ENCODE measurements around the gene SCLY.

SCLY gene

DNA sequence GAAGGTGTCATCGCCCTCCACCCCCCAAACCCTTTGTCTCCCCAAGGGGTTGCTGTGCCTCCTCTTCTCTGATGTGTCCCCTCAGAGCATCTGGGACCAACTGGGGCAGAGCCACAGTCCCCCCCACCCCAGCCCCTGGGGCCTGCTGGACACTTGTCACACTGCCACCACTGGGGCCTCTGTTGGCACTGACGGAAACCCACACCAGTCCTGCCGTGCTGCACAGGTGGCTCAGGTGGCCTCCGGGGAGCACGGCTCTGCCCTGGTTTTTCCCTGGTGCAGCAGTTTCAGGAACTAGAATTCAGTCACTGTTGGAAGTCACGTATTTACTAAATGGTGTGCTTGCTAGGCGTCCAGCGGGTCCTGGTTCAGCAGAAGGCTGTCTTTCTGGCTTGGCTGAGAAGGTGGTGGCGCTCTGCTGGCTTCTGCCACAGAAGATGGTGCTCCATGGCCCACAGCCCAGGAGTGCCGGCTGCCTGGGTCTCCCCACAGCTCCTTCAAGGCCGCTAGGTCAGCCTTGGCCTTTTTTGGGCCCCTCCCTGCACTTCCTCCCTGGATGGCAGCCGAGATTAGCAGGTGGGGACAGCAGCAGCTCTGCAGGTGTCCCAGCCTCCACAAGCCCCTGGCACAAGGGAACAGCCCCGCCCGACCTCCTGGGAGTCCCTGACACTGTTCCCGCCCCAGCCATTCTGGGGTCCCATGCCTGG is 59.1 kb downstream of the SCLY start:
- Histone ChIP-seq H3K9me3 (ENCODE audit: control insufficient read depth in 1 of 2, low read length in 2 of 2) (no peaks in the 10 kb centered on the region), H3K27ac (ENCODE audit: low read depth, low read length) (no peak overlapping the region), H3K4me1 (ENCODE audit: control insufficient read depth in 1 of 2, insufficient read depth in 2 of 2, low read length in 2 of 2) (no peaks in the 10 kb centered on the region), H3K36me3 (ENCODE audit: control insufficient read depth in 1 of 2, insufficient read depth in 2 of 2, low read length in 2 of 2) (no peaks in the 10 kb centered on the region), H3K9ac (ENCODE audit: low read depth in 1 of 2, low read length in 2 of 2) (no peak overlapping the region), H3K4me3 (ENCODE audit: low read depth in 1 of 2, low read length in 2 of 2) (no peak overlapping the region), H3K27me3 (ENCODE audit: control insufficient read depth in 1 of 2, insufficient read depth in 2 of 2, low read length in 2 of 2) (peaks cover 0 to 12% of the 10 kb centered on the region in 2 donors)

DNA sequence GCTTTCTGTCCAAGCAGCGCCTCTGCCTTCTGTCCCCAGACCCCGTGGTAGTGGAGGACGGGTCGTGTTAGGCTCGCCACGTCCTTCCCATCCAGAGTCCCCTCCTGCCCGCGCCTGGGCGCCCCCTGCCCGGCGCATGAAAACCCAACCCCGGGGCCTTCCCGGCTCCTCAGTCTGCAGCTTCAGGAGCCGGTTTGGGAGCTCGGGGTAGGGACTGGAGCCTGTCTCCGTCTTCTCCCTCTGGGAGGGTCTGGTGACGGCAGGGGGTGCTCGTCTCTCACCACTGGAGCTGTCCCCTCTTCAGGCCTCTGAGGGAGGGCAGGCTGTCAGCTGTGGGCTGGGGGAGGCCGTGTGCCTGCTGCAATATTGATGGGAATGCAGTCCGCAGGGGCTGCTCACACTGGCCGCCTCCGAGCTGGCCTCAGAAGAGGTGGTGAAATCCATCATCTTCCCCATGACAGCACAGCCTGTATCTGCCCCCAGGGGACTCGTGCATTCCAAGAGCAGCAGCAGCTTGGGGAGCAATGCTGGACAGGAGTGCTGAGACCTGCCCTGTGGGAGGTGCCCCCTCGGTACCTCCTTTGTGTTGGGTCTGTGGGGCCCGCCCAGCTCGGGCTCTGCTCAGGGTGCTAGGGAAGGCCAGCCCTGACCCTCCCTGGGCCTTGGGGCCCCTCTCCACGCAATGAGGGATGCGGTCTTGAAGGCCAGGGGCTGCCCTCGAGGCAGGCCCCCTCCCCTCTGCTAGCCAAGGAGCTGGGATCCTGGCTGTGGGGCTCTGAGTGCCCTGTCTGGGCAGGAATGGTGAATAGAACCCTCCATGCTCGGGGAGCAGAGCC is 59.9 kb downstream of the SCLY start:
- H3K36me3 ChIP-seq (ENCODE audit: control insufficient read depth in 1 of 2, insufficient read depth in 2 of 2, low read length in 2 of 2): no peaks in the 10 kb centered on the region
- no peak overlapping the region for H3K9ac ChIP-seq (ENCODE audit: low read depth in 1 of 2, low read length in 2 of 2)
- H3K9me3 ChIP-seq (ENCODE audit: control insufficient read depth in 1 of 2, low read length in 2 of 2): no peaks in the 10 kb centered on the region
- H3K27me3 ChIP-seq (ENCODE audit: control insufficient read depth in 1 of 2, insufficient read depth in 2 of 2, low read length in 2 of 2): peaks cover 0 to 12% of the 10 kb centered on the region in 2 donors
- no peak overlapping the region for H3K4me3 ChIP-seq (ENCODE audit: low read depth in 1 of 2, low read length in 2 of 2)
- no peak overlapping the region for H3K27ac ChIP-seq (ENCODE audit: low read depth, low read length)
- H3K4me1 ChIP-seq (ENCODE audit: control insufficient read depth in 1 of 2, insufficient read depth in 2 of 2, low read length in 2 of 2): no peaks in the 10 kb centered on the region

DNA sequence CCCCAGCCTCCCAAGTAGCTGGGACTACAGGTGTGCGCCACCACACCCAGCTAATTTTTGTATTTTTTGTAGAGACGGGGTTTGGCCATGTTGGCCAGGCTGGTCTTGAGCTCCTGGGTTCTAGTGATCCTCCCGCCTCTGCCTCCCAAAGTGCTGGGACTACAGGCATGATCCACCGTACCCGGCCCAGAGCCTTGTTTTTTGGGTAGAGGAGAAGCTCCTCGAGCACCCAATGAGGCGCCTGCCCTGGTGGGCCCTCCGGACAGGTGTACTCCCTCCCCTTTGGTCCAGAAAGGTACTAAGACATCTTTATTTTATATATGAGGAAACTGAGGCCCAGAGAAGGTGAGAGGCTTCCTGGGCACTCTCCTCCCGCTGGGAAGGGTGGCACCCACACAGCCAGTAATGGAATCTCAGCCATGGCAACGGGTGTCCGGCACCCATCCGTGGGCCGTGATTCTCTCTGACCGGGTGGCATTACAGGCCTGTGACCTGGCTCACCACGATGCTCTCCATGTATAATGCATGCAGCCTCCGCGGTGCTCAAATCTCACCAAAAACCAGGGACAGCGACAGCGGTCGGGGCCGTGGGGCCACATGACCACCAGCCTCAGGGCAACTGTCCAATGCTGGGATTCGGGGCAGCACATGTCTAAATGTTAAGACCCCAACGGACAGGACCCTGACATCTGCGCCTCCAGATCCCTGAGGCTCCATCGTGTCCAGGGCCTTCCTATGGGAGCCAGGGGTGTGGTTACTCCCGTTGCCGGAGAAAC is 60.9 kb downstream of the SCLY start:
- Histone ChIP-seq H3K4me1 (ENCODE audit: control insufficient read depth in 1 of 2, insufficient read depth in 2 of 2, low read length in 2 of 2) (no peaks in the 10 kb centered on the region), H3K36me3 (ENCODE audit: control insufficient read depth in 1 of 2, insufficient read depth in 2 of 2, low read length in 2 of 2) (no peaks in the 10 kb centered on the region), H3K9ac (ENCODE audit: low read depth in 1 of 2, low read length in 2 of 2) (no peak overlapping the region), H3K27me3 (ENCODE audit: control insufficient read depth in 1 of 2, insufficient read depth in 2 of 2, low read length in 2 of 2) (peaks cover 0 to 12% of the 10 kb centered on the region in 2 donors), H3K9me3 (ENCODE audit: control insufficient read depth in 1 of 2, low read length in 2 of 2) (no peaks in the 10 kb centered on the region), H3K4me3 (ENCODE audit: low read depth in 1 of 2, low read length in 2 of 2) (no peak overlapping the region), H3K27ac (ENCODE audit: low read depth, low read length) (no peak overlapping the region)

DNA sequence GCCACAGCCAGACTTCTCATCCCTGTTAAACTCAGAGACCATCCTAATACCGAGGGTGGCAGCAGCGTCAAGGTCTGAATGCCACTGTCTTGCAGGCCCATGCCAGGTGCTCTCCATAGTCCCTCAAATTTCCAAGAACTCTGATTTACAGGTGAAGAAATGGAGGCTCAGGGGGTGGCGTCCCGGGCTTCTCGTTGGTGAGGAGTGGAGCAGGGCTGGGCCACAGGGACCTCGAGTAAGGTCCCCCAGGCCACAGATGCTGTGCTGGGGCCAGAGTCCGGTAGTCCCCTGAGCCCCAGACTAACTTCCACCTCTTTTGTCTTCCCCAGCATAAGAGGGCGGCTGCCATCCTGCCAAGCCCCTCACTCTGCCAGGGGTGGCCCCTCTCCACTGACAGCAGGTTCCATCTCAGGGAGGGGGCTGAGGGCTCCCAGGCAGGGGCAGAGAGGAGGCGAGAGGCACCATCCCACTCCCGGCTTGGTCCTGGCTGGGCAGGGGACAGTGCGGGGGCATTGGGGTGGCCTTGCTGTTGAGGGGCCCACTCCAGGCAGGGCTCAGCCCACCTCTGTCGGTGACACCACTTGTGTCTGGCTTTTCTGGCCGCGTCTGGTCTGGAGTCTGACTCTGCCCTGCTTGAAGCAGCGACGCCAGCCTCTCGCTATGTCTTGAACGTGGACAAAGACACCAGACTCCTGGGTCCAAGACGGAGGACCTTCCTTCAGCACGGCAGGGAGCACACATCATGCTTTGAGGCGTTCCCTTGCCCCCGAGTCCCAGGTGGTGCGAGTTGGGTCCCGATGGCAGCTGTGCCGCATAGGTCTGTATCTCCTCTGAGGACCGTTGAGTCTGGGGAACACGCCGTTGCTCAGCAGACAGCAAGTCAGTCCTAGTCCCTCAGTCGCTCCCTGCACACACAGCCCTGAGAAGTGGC is 61.8 kb downstream of the SCLY start:
- no peak overlapping the region for H3K9ac ChIP-seq (ENCODE audit: low read depth in 1 of 2, low read length in 2 of 2)
- H3K9me3 ChIP-seq (ENCODE audit: control insufficient read depth in 1 of 2, low read length in 2 of 2): no peaks in the 10 kb centered on the region
- H3K27me3 ChIP-seq (ENCODE audit: control insufficient read depth in 1 of 2, insufficient read depth in 2 of 2, low read length in 2 of 2): peaks cover 0 to 12% of the 10 kb centered on the region in 2 donors

DNA sequence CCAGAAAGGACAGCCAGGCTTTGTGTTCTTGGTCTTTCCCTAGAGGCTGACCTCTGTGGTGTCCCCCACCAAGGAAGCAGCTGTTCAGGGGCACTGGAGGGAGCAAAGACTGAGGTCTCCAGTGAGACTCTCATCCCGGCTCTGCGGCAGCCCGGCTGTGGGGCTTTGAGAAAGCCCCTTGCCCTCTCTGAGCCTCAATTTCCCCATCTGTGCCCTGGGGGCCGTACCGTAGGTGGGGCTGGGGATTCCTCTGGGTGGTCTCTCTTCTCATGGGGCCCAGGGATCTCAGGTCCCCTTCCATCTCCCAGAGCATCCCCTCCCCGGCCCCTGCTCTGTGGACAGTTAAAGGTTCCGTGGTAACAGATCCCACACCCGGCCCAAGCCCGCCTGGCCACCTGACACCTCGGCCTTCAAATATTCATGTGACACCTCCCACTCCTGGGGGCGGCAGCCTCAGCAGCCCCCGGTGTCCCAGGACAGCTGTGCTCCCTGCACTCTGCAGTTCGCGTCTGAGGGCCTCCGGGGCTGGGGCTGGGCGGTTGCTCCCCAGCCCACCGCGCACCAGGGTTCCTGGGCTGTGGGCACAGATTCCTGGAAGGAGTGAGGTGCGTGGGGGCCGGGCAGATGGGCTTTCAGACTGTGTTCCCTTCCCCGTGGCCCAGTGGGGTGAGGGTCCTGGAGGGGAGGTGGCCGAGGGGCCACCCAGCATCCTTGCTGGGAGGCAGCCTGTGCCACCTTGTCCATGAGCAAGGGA is 62.6 kb downstream of the SCLY start:
- no peak overlapping the region for H3K9ac ChIP-seq (ENCODE audit: low read depth in 1 of 2, low read length in 2 of 2)
- H3K4me1 ChIP-seq (ENCODE audit: control insufficient read depth in 1 of 2, insufficient read depth in 2 of 2, low read length in 2 of 2): peaks cover 0 to 3% of the 10 kb centered on the region in 2 donors
- H3K4me3 ChIP-seq (ENCODE audit: low read depth in 1 of 2, low read length in 2 of 2): no peak overlapping the region
- no peak overlapping the region for H3K27ac ChIP-seq (ENCODE audit: low read depth, low read length)
- no peaks in the 10 kb centered on the region for H3K9me3 ChIP-seq (ENCODE audit: control insufficient read depth in 1 of 2, low read length in 2 of 2)
- H3K36me3 ChIP-seq (ENCODE audit: control insufficient read depth in 1 of 2, insufficient read depth in 2 of 2, low read length in 2 of 2): no peaks in the 10 kb centered on the region
- peaks cover 0 to 7% of the 10 kb centered on the region in 2 donors for H3K27me3 ChIP-seq (ENCODE audit: control insufficient read depth in 1 of 2, insufficient read depth in 2 of 2, low read length in 2 of 2)

More for the DNA sequence above, 61.8 kb downstream of the SCLY start:
- peaks cover 0 to 3% of the 10 kb centered on the region in 2 donors for H3K4me1 ChIP-seq (ENCODE audit: control insufficient read depth in 1 of 2, insufficient read depth in 2 of 2, low read length in 2 of 2)
- no peaks in the 10 kb centered on the region for H3K36me3 ChIP-seq (ENCODE audit: control insufficient read depth in 1 of 2, insufficient read depth in 2 of 2, low read length in 2 of 2)
- no peak overlapping the region for H3K27ac ChIP-seq (ENCODE audit: low read depth, low read length)
- no peak overlapping the region for H3K4me3 ChIP-seq (ENCODE audit: low read depth in 1 of 2, low read length in 2 of 2)

DNA sequence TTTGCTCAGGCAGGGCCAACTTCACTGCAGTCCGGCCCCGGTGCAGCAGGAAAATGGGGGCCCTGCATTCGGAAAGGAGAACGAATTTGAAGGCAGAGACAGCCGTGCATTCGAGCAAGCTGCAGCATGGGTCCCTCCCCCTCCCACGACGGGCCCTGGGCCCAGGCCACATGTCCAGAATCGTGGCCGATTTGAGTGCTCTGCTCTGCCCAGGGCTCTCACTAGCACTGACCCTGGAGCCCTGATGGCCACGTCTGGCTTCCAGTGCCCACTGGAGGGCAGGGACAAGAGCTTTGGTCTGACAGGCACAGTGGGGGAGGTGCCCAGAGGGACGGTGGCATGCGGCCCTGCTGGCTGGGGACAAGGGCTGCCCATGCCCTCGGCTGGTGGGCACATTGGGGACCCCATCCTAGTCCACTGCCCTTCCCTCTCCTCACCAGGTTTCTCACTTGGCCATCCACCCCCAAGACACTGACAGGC is 63.2 kb downstream of the SCLY start:
- H3K4me3 ChIP-seq (ENCODE audit: low read depth in 1 of 2, low read length in 2 of 2): no peak overlapping the region
- no peak overlapping the region for H3K27ac ChIP-seq (ENCODE audit: low read depth, low read length)
- H3K36me3 ChIP-seq (ENCODE audit: control insufficient read depth in 1 of 2, insufficient read depth in 2 of 2, low read length in 2 of 2): no peaks in the 10 kb centered on the region
- H3K9ac ChIP-seq (ENCODE audit: low read depth in 1 of 2, low read length in 2 of 2): no peak overlapping the region
- H3K4me1 ChIP-seq (ENCODE audit: control insufficient read depth in 1 of 2, insufficient read depth in 2 of 2, low read length in 2 of 2): peaks cover 0 to 3% of the 10 kb centered on the region in 2 donors
- peaks cover 0 to 7% of the 10 kb centered on the region in 2 donors for H3K27me3 ChIP-seq (ENCODE audit: control insufficient read depth in 1 of 2, insufficient read depth in 2 of 2, low read length in 2 of 2)
- H3K9me3 ChIP-seq (ENCODE audit: control insufficient read depth in 1 of 2, low read length in 2 of 2): no peaks in the 10 kb centered on the region

DNA sequence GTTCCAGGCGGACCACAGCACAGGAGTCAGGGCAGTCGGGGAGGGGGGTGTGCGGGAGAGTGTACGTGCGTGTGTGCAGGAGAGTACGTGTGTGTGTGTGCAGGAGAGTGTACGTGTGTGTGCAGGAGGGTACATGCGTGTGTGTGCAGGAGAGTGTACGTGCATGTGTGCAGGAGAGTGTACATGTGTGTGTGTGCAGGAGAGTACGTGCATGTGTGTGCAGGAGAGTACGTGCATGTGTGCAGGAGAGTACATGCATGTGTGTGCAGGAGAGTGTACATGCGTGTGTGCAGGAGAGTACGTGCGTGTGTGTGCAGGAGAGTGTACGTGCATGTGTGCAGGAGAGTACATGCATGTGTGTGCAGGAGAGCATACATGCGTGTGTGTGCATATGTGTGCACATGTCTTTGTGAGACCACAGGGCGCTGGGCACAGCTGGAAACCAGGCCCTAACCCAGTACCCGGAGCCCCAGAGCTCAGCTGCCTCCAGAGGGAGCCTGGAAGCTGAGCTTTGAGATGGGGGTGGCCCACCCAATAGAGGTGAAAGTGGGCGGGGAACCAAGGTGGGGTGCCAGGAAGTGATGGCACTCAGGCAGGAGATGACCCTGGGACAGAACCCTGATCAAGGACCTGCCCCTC is 63.8 kb downstream of the SCLY start:
- no peak overlapping the region for H3K27ac ChIP-seq (ENCODE audit: low read depth, low read length)
- H3K4me3 ChIP-seq (ENCODE audit: low read depth in 1 of 2, low read length in 2 of 2): no peak overlapping the region
- H3K27me3 ChIP-seq (ENCODE audit: control insufficient read depth in 1 of 2, insufficient read depth in 2 of 2, low read length in 2 of 2): peaks cover 0 to 4% of the 10 kb centered on the region in 2 donors
- H3K9me3 ChIP-seq (ENCODE audit: control insufficient read depth in 1 of 2, low read length in 2 of 2): no peaks in the 10 kb centered on the region
- peaks cover 0 to 3% of the 10 kb centered on the region in 2 donors for H3K4me1 ChIP-seq (ENCODE audit: control insufficient read depth in 1 of 2, insufficient read depth in 2 of 2, low read length in 2 of 2)
- H3K36me3 ChIP-seq (ENCODE audit: control insufficient read depth in 1 of 2, insufficient read depth in 2 of 2, low read length in 2 of 2): no peaks in the 10 kb centered on the region
- H3K9ac ChIP-seq (ENCODE audit: low read depth in 1 of 2, low read length in 2 of 2): no peak overlapping the region

DNA sequence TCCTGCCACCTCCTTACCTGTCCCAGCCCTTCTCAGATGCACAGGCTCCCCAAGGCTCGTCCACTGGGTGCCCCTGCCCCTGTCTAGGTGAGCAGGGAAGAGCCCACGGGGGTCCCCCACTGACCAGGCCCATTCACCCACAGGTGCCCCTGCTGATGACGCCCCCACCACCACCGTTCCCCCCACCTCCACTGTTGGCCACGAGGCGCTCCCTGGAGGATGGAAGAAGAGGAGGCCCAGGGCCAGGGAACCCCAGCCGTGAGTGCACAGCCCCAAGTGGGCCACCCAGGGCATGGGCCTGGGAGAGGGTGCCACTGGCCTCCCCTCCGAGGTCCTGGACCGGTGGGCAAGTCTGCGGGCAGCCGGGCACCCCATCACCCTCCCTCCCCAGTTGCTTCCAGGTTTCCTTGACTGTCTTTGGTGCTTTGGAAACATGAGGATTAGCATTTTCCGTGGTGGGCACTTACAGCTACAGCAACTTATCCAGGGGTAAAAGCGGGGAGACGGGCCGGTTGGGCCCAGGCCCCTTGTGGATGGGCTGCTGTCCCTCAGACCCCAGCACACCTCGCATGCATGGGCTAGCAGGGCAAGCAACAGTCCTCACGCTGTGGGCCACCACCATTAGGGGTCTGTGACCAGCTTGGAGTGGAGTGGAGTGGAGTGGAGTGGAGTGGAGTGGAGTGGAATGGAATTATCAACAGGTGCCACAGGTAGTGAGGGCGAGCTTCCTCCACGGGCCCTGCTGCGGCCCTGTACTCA is 64.5 kb downstream of the SCLY start:
- Histone ChIP-seq H3K4me3 (ENCODE audit: low read depth in 1 of 2, low read length in 2 of 2) (no peak overlapping the region), H3K4me1 (ENCODE audit: control insufficient read depth in 1 of 2, insufficient read depth in 2 of 2, low read length in 2 of 2) (peaks cover 0 to 3% of the 10 kb centered on the region in 2 donors), H3K27ac (ENCODE audit: low read depth, low read length) (no peak overlapping the region), H3K36me3 (ENCODE audit: control insufficient read depth in 1 of 2, insufficient read depth in 2 of 2, low read length in 2 of 2) (no peaks in the 10 kb centered on the region), H3K27me3 (ENCODE audit: control insufficient read depth in 1 of 2, insufficient read depth in 2 of 2, low read length in 2 of 2) (no peaks in the 10 kb centered on the region), H3K9me3 (ENCODE audit: control insufficient read depth in 1 of 2, low read length in 2 of 2) (no peaks in the 10 kb centered on the region), H3K9ac (ENCODE audit: low read depth in 1 of 2, low read length in 2 of 2) (no peak overlapping the region)
